ENCODE measurements around the gene SMAD6.

SMAD6 gene

GRCh38 chr15:66739287-66739686 is 37.3 kb downstream of the SMAD6 start:
- DNase-seq (ENCODE audit: low read depth in 2 of 2, low spot score in 1 of 2) = no peak

GRCh38 chr15:66740802-66741201 is 38.8 kb downstream of the SMAD6 start:
- DNase-seq (ENCODE audit: low read depth in 2 of 2, low spot score in 1 of 2) = no peak

GRCh38 chr15:66741646-66742045 is 39.6 kb downstream of the SMAD6 start:
- DNase-seq (ENCODE audit: low read depth in 2 of 2, low spot score in 1 of 2) = no peak

GRCh38 chr15:66742286-66742685 is 40.2 kb downstream of the SMAD6 start:
- DNase-seq (ENCODE audit: low read depth in 2 of 2, low spot score in 1 of 2) = no peak

GRCh38 chr15:66743204-66743603 is 41.2 kb downstream of the SMAD6 start:
- DNase-seq (ENCODE audit: low read depth in 2 of 2, low spot score in 1 of 2) = no peak

- DNase-seq (ENCODE audit: low read depth in 2 of 2, low spot score in 1 of 2) = no peak
Measured at GRCh38 chr15:66743703-66744536, 41.9 kb downstream of the SMAD6 start.

GRCh38 chr15:66744610-66745279 is 42.7 kb downstream of the SMAD6 start:
- no peak for DNase-seq (ENCODE audit: low read depth in 2 of 2, low spot score in 1 of 2)

GRCh38 chr15:66745530-66746230 is 43.6 kb downstream of the SMAD6 start:
- DNase-seq (ENCODE audit: low read depth in 2 of 2, low spot score in 1 of 2) = no peak

- DNase-seq (ENCODE audit: low read depth in 2 of 2, low spot score in 1 of 2) = no peak
Measured at GRCh38 chr15:66746231-66746605, 44.2 kb downstream of the SMAD6 start.

- DNase-seq (ENCODE audit: low read depth in 2 of 2, low spot score in 1 of 2) = no peak
Measured at GRCh38 chr15:66747223-66747622, 45.2 kb downstream of the SMAD6 start.

GRCh38 chr15:66747886-66748707 is 46.1 kb downstream of the SMAD6 start:
- no peak for DNase-seq (ENCODE audit: low read depth in 2 of 2, low spot score in 1 of 2)

GRCh38 chr15:66748708-66749035 is 46.6 kb downstream of the SMAD6 start:
- no peak for DNase-seq (ENCODE audit: low read depth in 2 of 2, low spot score in 1 of 2)

- DNase-seq (ENCODE audit: low read depth in 2 of 2, low spot score in 1 of 2) = no peak
Measured at GRCh38 chr15:66749841-66750575, 48.0 kb downstream of the SMAD6 start.

- DNase-seq (ENCODE audit: low read depth in 2 of 2, low spot score in 1 of 2) = no peak
Measured at GRCh38 chr15:66750609-66751008, 48.6 kb downstream of the SMAD6 start.

- no peak for DNase-seq (ENCODE audit: low read depth in 2 of 2, low spot score in 1 of 2)
Measured at GRCh38 chr15:66751579-66751978, 49.5 kb downstream of the SMAD6 start.

- DNase-seq (ENCODE audit: low read depth in 2 of 2, low spot score in 1 of 2) = no peak
Measured at GRCh38 chr15:66752078-66752477, 50.0 kb downstream of the SMAD6 start.

GRCh38 chr15:66753687-66754377 is 51.8 kb downstream of the SMAD6 start:
- no peak for DNase-seq (ENCODE audit: low read depth in 2 of 2, low spot score in 1 of 2)

- no peak for DNase-seq (ENCODE audit: low read depth in 2 of 2, low spot score in 1 of 2)
Measured at GRCh38 chr15:66754789-66755188, 52.8 kb downstream of the SMAD6 start.

GRCh38 chr15:66755298-66756068 is 53.4 kb downstream of the SMAD6 start:
- DNase-seq (ENCODE audit: low read depth in 2 of 2, low spot score in 1 of 2) = no peak

All from stimulated activated CD8-positive, alpha-beta memory T cell treated with anti-CD3 and anti-CD28 coated beads, Interleukin-4, amount 100 ng/mL, for 1 hour (primary cell).